ENCODE data around the gene CEP128. TPM values are rescaled to one million over a fixed set of nuclear protein-coding genes. Genes with fewer than 3 reads are reported as not detected.

CEP128 gene
- total and polyA plus RNA-seq, 8 donors: 1.1 to 240 (median 2.6) TPM

DNA sequence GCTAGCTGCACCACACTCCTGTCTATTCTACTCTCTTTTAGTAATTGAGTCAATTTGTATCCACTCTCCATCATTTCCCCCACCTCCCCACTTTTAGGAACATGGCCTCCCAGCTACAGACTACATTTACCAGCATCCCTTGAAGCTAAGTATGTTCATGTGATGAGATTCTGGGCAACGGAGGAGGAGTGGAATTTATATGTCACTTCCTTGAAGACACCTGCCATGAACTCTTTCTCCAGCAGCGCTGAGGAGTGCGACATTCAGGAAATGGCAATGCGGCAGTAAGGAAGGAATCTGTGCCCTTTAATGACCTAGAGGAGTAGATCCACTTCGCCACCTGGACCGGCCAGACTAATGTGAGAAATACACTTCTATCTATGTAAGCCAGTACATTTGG, 486.5 kb downstream of the CEP128 start:
- 79 to 88% (median 85%) methylated on average over 6 of the region's 6 CpGs for whole genome bisulfite sequencing, 5 donors
- no peak for DNase-seq
- H3K27me3 ChIP-seq: no peaks in the 10 kb centered on the region
- TF ChIP-seq POLR2A (IDR thresholded peaks at IDR 0.05) (no peak), POLR2AphosphoS5 (IDR thresholded peaks at IDR 0.05) (no peak), EP300 (IDR thresholded peaks at IDR 0.05) (no peak), CTCF (IDR thresholded peaks at IDR 0.05) (no peak)
- no peak overlapping the region for H3K4me3 ChIP-seq
- H3K27ac ChIP-seq: no peak overlapping the region
- intact Hi-C loops (cut with DNase I; ENCODE audit: low total_unique reads): no loop called here
- H3K36me3 ChIP-seq: no peaks in the 10 kb centered on the region
- no peaks in the 10 kb centered on the region for H3K4me1 ChIP-seq
- H3K9me3 ChIP-seq: peaks cover 3 to 13% (median 7%) of the 10 kb centered on the region in 4 donors

- H3K36me3 ChIP-seq: no peaks in the 10 kb centered on the region
- no peak for TF ChIP-seq POLR2A (IDR thresholded peaks at IDR 0.05)
- TF ChIP-seq CTCF (IDR thresholded peaks at IDR 0.05): no peak
- TF ChIP-seq EP300 (IDR thresholded peaks at IDR 0.05): no peak
- TF ChIP-seq POLR2AphosphoS5 (IDR thresholded peaks at IDR 0.05): no peak
Observed at GRCh38 chr14:80448267-80448666, 493.3 kb downstream of the CEP128 start.

DNA sequence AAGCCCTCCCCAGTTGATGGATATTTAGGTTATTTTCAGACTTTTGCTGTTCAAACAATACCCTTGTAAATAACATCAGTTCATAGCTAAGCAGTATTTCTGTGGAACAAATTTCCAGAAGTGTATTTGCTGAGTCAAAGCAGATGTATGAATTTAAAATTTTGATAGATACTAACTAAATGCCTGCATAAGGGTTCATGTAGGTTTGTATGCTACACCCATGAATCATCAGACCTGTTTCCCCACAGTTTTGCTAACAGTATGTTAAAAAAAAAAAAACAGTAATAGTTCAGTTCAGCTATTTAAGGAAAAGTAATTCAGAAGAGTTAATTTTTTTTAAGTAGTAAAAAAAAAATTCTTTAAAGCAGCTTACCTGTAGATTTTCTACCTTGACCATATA, 494.1 kb downstream of the CEP128 start:
- Histone ChIP-seq H3K4me1 (no peaks in the 10 kb centered on the region), H3K9me3 (peaks cover 3 to 13% (median 7%) of the 10 kb centered on the region in 4 donors), H3K4me3 (no peak overlapping the region), H3K27me3 (no peaks in the 10 kb centered on the region), H3K36me3 (no peaks in the 10 kb centered on the region), H3K27ac (no peak overlapping the region)
- TF ChIP-seq EP300 (IDR thresholded peaks at IDR 0.05) (no peak), POLR2A (IDR thresholded peaks at IDR 0.05) (no peak), POLR2AphosphoS5 (IDR thresholded peaks at IDR 0.05) (no peak), CTCF (IDR thresholded peaks at IDR 0.05) (no peak)
- intact Hi-C loops (cut with DNase I; ENCODE audit: low total_unique reads): no loop called here
- no peak for DNase-seq

More at GRCh38 chr14:80448267-80448666, 493.3 kb downstream of the CEP128 start:
- Histone ChIP-seq H3K27ac (no peak overlapping the region), H3K4me1 (no peaks in the 10 kb centered on the region), H3K27me3 (no peaks in the 10 kb centered on the region), H3K9me3 (peaks cover 3 to 13% (median 7%) of the 10 kb centered on the region in 4 donors), H3K4me3 (no peak overlapping the region)
- intact Hi-C loops (cut with DNase I; ENCODE audit: low total_unique reads): no loop called here
- DNase-seq: no peak
- WGBS, 5 donors: 79 to 89% (median 83%) methylated on average over 3 of the region's 3 CpGs

Small RNAs within 50 kb of the gene (small RNA-seq; reads per million reads assigned to genes)
- 0 reads per million in 4 donors for gene AC022404.1

Other genes starting within 250 kb of the CEP128 start
- gene TSHR, start 13.9 kb upstream of the CEP128 start, total RNA-seq: under 1 TPM in 2 of 5 donors, not detected in 3; 0.18 to 0.45 TPM
- under 1 TPM in 1 of 3 donors, not detected in 2; 0.46 TPM for gene TSHR, start 13.9 kb upstream of the CEP128 start, polyA plus RNA-seq

All from stomach (tissue), 9 donors.